ENCODE measurements around the gene HOXA10. TPM values are rescaled to one million over a fixed set of nuclear protein-coding genes. Genes with fewer than 3 reads are reported as not detected.

HOXA10 gene
- total RNA-seq, 2 donors from 2014 or later: not detected

DNA sequence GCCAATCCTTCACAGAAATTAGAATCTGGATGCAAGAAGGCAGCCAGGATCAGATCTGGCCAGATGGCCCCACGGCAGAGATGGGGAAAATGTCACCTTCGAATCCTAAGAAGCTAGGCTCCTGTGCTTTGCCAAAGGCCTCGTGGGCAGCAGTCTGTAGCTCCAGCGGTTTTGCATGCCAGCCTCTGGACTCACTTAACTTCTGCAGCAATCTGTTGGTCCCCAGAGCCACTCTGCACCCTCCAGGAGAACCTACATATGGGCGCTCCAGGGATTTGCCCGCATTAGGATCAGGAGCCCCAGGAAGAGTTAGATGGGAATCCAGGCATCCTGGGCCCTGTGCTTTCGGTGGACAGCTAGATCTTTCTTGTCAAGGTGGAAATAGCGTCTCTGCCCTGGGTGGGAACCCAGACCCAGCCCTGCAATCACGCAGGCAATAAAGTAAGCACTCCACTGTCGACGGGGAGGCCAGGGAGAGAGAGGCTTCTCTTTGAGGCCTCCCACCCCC is 35.9 kb upstream of the HOXA10 start:
- Histone ChIP-seq H3K4me1 (ENCODE audit: control insufficient read depth, insufficient read depth, low read length) (peaks cover 2% of the 10 kb centered on the region), H3K27ac (ENCODE audit: low read depth, low read length) (no peak overlapping the region), H3K9ac (ENCODE audit: extremely low read depth, low read length, poor library complexity, severe bottlenecking) (no peak overlapping the region), H3K9me3 (ENCODE audit: control insufficient read depth, low read length) (no peaks in the 10 kb centered on the region), H3K4me3 (ENCODE audit: low read length) (no peak overlapping the region), H3K27me3 (ENCODE audit: control insufficient read depth, insufficient read depth, low read length, poor library complexity, severe bottlenecking) (peaks cover 100% of the 10 kb centered on the region), H3K36me3 (ENCODE audit: control insufficient read depth, insufficient read depth, low read length) (no peaks in the 10 kb centered on the region)
- TF ChIP-seq, protein P1, sequence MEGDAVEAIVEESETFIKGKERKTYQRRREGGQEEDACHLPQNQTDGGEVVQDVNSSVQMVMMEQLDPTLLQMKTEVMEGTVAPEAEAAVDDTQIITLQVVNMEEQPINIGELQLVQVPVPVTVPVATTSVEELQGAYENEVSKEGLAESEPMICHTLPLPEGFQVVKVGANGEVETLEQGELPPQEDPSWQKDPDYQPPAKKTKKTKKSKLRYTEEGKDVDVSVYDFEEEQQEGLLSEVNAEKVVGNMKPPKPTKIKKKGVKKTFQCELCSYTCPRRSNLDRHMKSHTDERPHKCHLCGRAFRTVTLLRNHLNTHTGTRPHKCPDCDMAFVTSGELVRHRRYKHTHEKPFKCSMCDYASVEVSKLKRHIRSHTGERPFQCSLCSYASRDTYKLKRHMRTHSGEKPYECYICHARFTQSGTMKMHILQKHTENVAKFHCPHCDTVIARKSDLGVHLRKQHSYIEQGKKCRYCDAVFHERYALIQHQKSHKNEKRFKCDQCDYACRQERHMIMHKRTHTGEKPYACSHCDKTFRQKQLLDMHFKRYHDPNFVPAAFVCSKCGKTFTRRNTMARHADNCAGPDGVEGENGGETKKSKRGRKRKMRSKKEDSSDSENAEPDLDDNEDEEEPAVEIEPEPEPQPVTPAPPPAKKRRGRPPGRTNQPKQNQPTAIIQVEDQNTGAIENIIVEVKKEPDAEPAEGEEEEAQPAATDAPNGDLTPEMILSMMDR (conservative IDR thresholded peaks at IDR 0.05): no peak
- H3K4me3 Mint-ChIP-seq: no peak overlapping the region
- no peak for DNase-seq
- WGBS, 2 experiments (ENCODE audit: insufficient coverage in 1 of 2, insufficient read length in 1 of 2): 49 to 57% methylated on average over 7 to 11 of the region's 11 CpGs
- no peaks in the 10 kb centered on the region for H3K36me3 Mint-ChIP-seq (ENCODE audit: low read depth)
- H3K4me1 Mint-ChIP-seq: peaks cover 10% of the 10 kb centered on the region
- no peak overlapping the region for H3K27ac Mint-ChIP-seq
- peaks cover 100% of the 10 kb centered on the region for H3K27me3 Mint-ChIP-seq (ENCODE audit: insufficient read depth)
- H3K9me3 Mint-ChIP-seq: no peaks in the 10 kb centered on the region

DNA sequence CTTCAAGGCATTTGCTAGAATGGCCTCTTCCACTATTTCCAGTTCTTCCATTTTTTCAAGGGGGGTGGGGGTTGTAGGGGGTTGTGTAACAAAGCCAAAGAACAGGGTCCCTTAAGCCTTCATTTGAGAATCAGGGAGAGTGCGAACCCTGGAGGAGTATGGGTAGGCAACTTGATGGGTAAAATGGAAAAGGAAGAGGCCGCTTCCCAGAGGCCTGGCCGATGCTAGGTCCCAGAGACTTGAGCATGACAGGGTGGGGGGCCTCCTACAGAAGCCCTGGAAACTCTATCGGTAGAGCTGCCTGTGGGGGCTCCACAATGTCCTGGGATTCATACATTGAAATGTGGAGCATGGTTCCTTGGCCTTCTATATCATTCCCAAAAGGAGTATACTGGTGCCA is 34.9 kb upstream of the HOXA10 start:
- WGBS, 2 experiments (ENCODE audit: insufficient coverage in 1 of 2, insufficient read length in 1 of 2): 69 to 71% methylated on average over 2 to 4 of the region's 4 CpGs
- peaks cover 100% of the 10 kb centered on the region for H3K27me3 Mint-ChIP-seq (ENCODE audit: insufficient read depth)
- peaks cover 4% of the 10 kb centered on the region for H3K4me1 ChIP-seq (ENCODE audit: control insufficient read depth, insufficient read depth, low read length)
- no peaks in the 10 kb centered on the region for H3K9me3 ChIP-seq (ENCODE audit: control insufficient read depth, low read length)
- H3K27ac ChIP-seq (ENCODE audit: low read depth, low read length): no peak overlapping the region
- no peak overlapping the region for H3K4me3 Mint-ChIP-seq
- TF ChIP-seq, protein P1 (conservative IDR thresholded peaks at IDR 0.05): no peak
- no peaks in the 10 kb centered on the region for H3K9me3 Mint-ChIP-seq
- H3K27me3 ChIP-seq (ENCODE audit: control insufficient read depth, insufficient read depth, low read length, poor library complexity, severe bottlenecking): peaks cover 100% of the 10 kb centered on the region
- H3K36me3 Mint-ChIP-seq (ENCODE audit: low read depth): no peaks in the 10 kb centered on the region
- H3K9ac ChIP-seq (ENCODE audit: extremely low read depth, low read length, poor library complexity, severe bottlenecking): no peak overlapping the region
- H3K36me3 ChIP-seq (ENCODE audit: control insufficient read depth, insufficient read depth, low read length): no peaks in the 10 kb centered on the region
- DNase-seq: no peak
- no peak overlapping the region for H3K4me3 ChIP-seq (ENCODE audit: low read length)
- H3K27ac Mint-ChIP-seq: no peak overlapping the region
- H3K4me1 Mint-ChIP-seq: peaks cover 14% of the 10 kb centered on the region

DNA sequence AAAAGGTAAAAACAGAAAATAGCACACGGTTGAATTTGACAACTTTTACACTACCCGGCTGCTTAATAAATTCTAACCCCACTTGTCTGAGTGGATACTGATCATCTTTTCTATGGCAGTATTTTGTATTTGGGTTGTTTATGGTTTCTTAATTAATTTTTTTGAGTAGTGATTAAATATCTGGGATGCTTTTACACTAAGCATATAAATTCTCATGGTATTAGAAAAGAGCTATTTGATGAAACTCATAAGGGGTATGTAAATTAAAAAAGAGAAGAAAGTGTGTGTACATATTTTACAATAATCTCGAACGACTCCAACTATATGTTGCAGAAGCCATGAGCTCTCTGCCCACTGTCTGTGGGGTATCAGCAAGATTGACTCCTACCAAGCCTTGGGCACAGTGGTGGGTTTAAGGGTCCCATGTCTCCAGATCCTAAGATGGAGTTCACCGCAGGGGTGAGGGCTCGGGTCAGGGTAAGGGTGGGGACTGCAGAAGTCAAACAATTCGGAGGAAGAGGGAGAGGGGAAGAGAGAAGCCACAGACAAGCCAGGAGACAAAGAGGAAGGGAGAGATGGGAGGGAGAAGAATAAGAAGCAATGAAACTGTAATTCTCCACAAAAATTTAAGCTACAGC is 33.3 kb upstream of the HOXA10 start:
- TF ChIP-seq, protein P1 (conservative IDR thresholded peaks at IDR 0.05): no peak
- Mint-ChIP-seq H3K36me3 (ENCODE audit: low read depth) (no peaks in the 10 kb centered on the region), H3K27ac (no peak overlapping the region), H3K9me3 (no peaks in the 10 kb centered on the region), H3K4me1 (peaks cover 10% of the 10 kb centered on the region), H3K4me3 (no peak overlapping the region), H3K27me3 (ENCODE audit: insufficient read depth) (peaks cover 100% of the 10 kb centered on the region)
- Histone ChIP-seq H3K4me3 (ENCODE audit: low read length) (no peak overlapping the region), H3K9me3 (ENCODE audit: control insufficient read depth, low read length) (no peaks in the 10 kb centered on the region), H3K27me3 (ENCODE audit: control insufficient read depth, insufficient read depth, low read length, poor library complexity, severe bottlenecking) (peaks cover 100% of the 10 kb centered on the region), H3K36me3 (ENCODE audit: control insufficient read depth, insufficient read depth, low read length) (no peaks in the 10 kb centered on the region), H3K9ac (ENCODE audit: extremely low read depth, low read length, poor library complexity, severe bottlenecking) (no peak overlapping the region), H3K27ac (ENCODE audit: low read depth, low read length) (no peak overlapping the region), H3K4me1 (ENCODE audit: control insufficient read depth, insufficient read depth, low read length) (peaks cover 4% of the 10 kb centered on the region)
- no peak for DNase-seq
- 34 to 53% methylated on average over 3 to 7 of the region's 7 CpGs for WGBS, 2 experiments (ENCODE audit: insufficient coverage in 1 of 2, insufficient read length in 1 of 2)

Data from endodermal cell (in vitro differentiated cells).